GM18519 (cell line): ENCODE results near the gene NDC1.
"Not testable (repeated sequence)": the region's sequence is repeated elsewhere in the genome, so short reads cannot be mapped to it uniquely, and the experiment has no call there.

ENCODE experiments used
- ATAC-seq: cut with Tn5 transposase; IDR thresholded peaks from one replicate; pipeline ENCODE4 v1.9.1; 2021; ENCODE audit warnings: mild to moderate bottlenecking, moderate library complexity; ENCODE audit not compliant: unreplicated experiment, low FRiP score

Gene NDC1

GRCh38 chr1:53833393-53833792 is 4.7 kb downstream of the NDC1 start:
- ATAC-seq: no peak

- no peak for ATAC-seq
Observed at GRCh38 chr1:53826367-53826766, 11.7 kb downstream of the NDC1 start.

DNA sequence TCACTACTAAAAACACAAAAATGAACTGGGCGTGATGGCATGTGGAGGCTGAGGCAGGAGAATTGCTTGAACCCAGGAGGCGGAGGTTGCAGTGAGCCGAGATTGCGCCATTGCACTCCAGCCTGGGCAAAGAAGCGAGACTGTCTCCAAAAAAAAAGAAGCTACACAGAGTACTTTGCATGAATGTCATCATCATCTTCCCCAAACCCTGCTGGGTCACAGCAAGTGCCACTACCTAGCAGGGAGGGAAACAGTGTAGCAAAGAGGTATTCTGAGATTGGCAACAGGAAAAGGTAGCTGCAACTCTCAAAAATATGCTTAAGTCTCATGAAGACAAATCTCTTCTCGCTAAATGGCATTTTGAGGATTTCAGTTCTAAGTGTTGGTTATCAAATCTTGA is 12.8 kb downstream of the NDC1 start:
- ATAC-seq: no peak

DNA sequence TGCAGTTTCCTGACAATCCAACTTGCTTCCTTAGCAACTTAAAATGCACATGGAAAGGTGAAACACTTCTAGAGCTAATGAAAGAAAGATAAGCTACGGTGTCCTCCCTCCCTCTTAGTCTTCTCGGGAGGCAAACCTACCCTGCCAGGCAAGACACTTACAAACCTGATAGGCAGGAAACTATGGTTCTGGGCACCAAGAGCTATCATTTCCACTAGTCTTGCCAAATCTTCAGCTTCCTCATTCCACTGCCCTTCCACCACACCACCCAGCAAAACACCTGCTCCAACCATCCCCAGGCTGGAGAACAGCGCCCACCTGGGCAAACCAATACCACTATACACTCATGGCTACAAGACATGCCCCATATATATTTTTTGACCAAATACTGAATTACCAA is 15.2 kb downstream of the NDC1 start:
- no peak for ATAC-seq

GRCh38 chr1:53821380-53821779 is 16.7 kb downstream of the NDC1 start:
- ATAC-seq: no peak

GRCh38 chr1:53819387-53819786 is 18.7 kb downstream of the NDC1 start:
- ATAC-seq: no peak

- not testable (repeated sequence) for ATAC-seq
Observed at GRCh38 chr1:53816584-53816983, 21.5 kb downstream of the NDC1 start.

DNA sequence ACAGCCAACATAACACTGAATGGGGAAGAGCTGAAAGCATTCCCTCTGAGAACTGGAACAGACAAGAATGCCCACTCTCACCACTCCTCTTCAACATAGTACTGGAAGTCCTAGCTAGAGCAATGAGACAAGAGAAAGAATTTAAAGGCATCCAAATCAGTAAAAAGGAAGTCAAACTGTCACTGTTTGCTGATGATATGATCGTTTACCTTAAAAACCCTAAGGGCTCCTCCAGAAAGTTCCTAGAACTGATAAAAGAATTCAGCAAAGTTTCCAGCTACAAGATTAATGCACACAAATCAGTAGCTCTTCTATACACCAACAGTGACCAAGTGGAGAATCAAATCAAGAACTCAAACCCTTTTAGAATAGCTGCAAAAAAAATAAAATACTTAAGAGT is 22.6 kb downstream of the NDC1 start:
- ATAC-seq: not testable (repeated sequence)

GRCh38 chr1:53811414-53811851 is 26.7 kb downstream of the NDC1 start:
- no peak for ATAC-seq

DNA sequence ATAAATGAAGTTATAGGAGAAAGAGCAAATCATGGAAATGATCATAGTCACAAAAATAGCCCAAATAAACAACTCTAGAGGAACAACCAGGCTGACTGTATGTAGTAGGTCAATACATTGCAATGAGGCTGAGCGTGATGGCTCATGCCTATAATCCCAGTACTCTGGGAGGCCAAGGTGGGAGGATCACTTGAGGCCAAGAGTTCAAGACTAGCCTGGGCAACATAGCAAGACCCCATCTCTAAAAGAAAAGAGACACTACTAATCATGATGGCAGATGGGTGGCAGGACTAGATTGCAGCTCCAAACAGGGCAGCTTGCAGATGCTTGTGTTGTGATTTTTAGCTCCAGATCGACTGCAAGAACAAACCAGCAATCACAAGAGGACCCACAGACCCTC is 27.6 kb downstream of the NDC1 start:
- no peak for ATAC-seq

- no peak for ATAC-seq
Observed at GRCh38 chr1:53810007-53810406, 28.1 kb downstream of the NDC1 start.

DNA sequence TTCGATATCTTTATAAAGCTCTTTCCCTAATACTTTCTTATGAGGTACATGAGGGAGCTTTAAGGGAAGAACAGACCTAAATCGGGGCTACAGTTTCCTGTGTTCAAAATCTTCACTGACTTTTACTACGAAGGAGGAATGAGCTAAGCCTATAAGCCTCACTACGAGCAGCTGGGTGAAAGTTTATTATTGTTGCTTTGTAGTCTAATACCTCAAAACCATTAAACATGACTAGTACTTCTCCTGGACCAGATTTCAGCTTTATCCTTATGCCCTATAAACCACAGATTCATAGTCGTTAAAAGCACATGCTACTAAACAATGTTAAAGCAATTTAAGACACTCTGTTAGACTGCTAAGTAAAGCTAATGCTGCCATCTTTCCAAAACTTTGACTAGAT is 30.2 kb downstream of the NDC1 start:
- ATAC-seq: no peak

- no peak for ATAC-seq
Observed at GRCh38 chr1:53804791-53805505, 33.1 kb downstream of the NDC1 start.

- ATAC-seq: no peak
Observed at GRCh38 chr1:53804181-53804580, 33.9 kb downstream of the NDC1 start.

DNA sequence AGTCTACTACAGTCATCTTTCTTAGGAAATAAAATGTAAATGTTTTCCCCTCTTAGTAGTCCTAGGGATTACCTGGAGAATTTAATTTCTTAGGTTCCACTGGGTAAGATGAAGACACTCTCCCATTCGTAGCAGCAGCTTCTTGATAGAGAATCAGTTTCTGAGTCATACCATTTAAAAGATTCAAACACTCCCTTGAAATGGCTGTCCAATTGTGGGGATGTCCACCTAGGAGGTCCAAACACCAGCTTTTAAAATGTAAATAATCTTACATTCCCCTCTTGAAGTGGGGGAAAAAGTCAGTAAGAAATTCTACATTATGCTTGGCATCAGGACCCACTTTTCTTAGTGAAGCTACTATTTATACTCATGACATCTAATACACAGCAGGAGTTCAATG is 37.5 kb downstream of the NDC1 start:
- ATAC-seq: no peak

- ATAC-seq: no peak
Observed at GRCh38 chr1:53799141-53799540, 39.0 kb downstream of the NDC1 start.

- ATAC-seq: no peak
Observed at GRCh38 chr1:53792806-53793205, 45.3 kb downstream of the NDC1 start.

- no peak for ATAC-seq
Observed at GRCh38 chr1:53787655-53788054, 50.4 kb downstream of the NDC1 start.

DNA sequence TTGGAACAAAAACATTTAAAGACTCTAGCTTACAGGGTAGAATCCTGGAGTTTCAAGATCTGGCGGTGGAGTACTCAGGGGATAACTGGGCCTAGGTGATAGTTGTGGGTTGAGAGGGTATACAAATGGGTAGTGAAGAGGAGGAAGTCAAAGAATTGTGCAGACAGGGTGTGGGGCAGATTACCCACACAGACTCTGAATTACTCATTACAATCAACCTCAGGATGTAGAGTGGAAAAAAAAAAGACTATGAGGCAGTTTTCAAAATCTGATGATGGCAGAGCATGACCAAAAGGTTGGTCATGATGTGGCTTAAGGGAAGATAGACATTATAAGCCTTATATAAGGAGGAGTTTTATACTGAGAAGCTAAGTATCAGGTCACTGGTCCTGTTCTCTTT is 55.0 kb downstream of the NDC1 start:
- no peak for ATAC-seq

- no peak for ATAC-seq
Observed at GRCh38 chr1:53781654-53782053, 56.4 kb downstream of the NDC1 start.

DNA sequence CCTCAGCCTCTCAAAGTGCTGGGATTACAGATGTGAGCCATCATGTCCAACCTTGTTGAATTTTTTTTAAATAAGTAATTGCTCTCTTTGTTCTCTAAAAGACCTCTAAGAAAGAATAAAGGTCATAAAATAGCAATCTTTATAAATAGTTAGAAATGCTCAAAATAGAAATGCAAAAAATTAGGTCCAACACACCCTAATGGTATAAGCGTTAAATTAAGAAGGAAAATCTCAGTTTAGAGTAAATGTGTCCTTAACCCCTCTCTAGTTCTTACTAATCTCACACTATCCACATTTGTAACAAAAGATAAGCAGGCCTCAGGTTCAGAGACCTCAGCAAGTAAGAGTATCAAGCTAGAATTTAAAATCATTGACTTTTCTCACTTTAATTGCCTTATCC is 60.8 kb downstream of the NDC1 start:
- ATAC-seq: no peak

- ATAC-seq: no peak
Observed at GRCh38 chr1:53771648-53772047, 66.4 kb downstream of the NDC1 start.

GRCh38 chr1:53769780-53770179 is 68.3 kb downstream of the NDC1 start:
- no peak for ATAC-seq
